Hepatocyte (in vitro differentiated cells): Measurements from ENCODE around the gene SHPK. TPM values are rescaled to one million over a fixed set of nuclear protein-coding genes. Genes with fewer than 3 reads are reported as not detected.

Experiments
- DNase-seq: peaks from one replicate; pipeline ENCODE4 v3.0.0-alpha.2; 2016; ENCODE audit warnings: low spot score
- H2AFZ ChIP-seq: fragments of 200-600 bp; sonication (generic); 2 replicates; pipeline ENCODE4 v1.6.0; 2016; ENCODE audit warnings: antibody characterized with exemption, mild to moderate bottlenecking
- H3K27ac ChIP-seq: fragments of 200-600 bp; sonication (generic); 2 replicates; pipeline ENCODE4 v1.5.1; 2016; ENCODE audit warnings: mild to moderate bottlenecking
- H3K27me3 ChIP-seq: fragments of 200-600 bp; sonication (generic); 2 replicates; pipeline ENCODE4 v1.6.1; 2016
- H3K36me3 ChIP-seq: fragments of 200-600 bp; sonication (generic); replicated peaks from 2 replicates; pipeline ENCODE4 v1.5.1; 2016; ENCODE audit warnings: low read depth; ENCODE audit not compliant: insufficient read depth
- H3K4me1 ChIP-seq: fragments of 200-600 bp; sonication (generic); 2 replicates; pipeline ENCODE4 v1.5.1; 2016; ENCODE audit warnings: mild to moderate bottlenecking, moderate library complexity; ENCODE audit not compliant: insufficient read depth
- H3K4me2 ChIP-seq: fragments of 200-600 bp; sonication (generic); 2 replicates; pipeline ENCODE4 v1.6.0; 2016
- H3K4me3 ChIP-seq: fragments of 200-600 bp; sonication (generic); 2 replicates; pipeline ENCODE4 v1.5.1; 2016; ENCODE audit warnings: mild to moderate bottlenecking
- H3K79me2 ChIP-seq: fragments of 200-600 bp; sonication (generic); 2 replicates; pipeline ENCODE4 v1.6.0; 2017; ENCODE audit warnings: mild to moderate bottlenecking
- H3K9me2 ChIP-seq: fragments of 200-600 bp; sonication (generic); replicated peaks from 2 replicates; pipeline ENCODE4 v1.6.0; 2017; ENCODE audit warnings: mild to moderate bottlenecking; ENCODE audit not compliant: insufficient read depth
- H3K9me3 ChIP-seq: fragments of 200-600 bp; sonication (generic); 2 replicates; pipeline ENCODE4 v1.5.1; 2016; ENCODE audit warnings: low read depth, mild to moderate bottlenecking
- H4K20me1 ChIP-seq: fragments of 200-600 bp; sonication (generic); 2 replicates; pipeline ENCODE4 v1.6.0; 2016; ENCODE audit warnings: mild to moderate bottlenecking; ENCODE audit not compliant: insufficient read depth, poor library complexity, severe bottlenecking
- CTCF ChIP-seq: fragments of 200-600 bp; sonication (generic); IDR thresholded peaks from 2 replicates; pipeline ENCODE4 v1.5.1; 2016; ENCODE audit warnings: antibody characterized with exemption, mild to moderate bottlenecking; ENCODE audit not compliant: poor library complexity
- EZH2 ChIP-seq: fragments of 200-600 bp; sonication (generic); IDR thresholded peaks from 2 replicates; pipeline ENCODE4 v1.6.1; 2016; ENCODE audit warnings: antibody characterized with exemption, mild to moderate bottlenecking, borderline replicate concordance
- EZH2phosphoT487 ChIP-seq: fragments of 200-600 bp; sonication (generic); IDR thresholded peaks from one replicate; pipeline ENCODE4 v1.6.1; 2018; ENCODE audit warnings: antibody characterized with exemption, mild to moderate bottlenecking, low read depth, moderate library complexity; ENCODE audit not compliant: unreplicated experiment, severe bottlenecking
- WGBS: methylation state at CpG from one replicate; pipeline ENCODE4 v1.1.6; 2016; ENCODE audit warnings: low lambda C conversion rate; ENCODE audit errors: missing lambda C conversion rate; 5-methylcytosine and 5-hydroxymethylcytosine counted together
- polyA plus RNA-seq: library from polyadenylated mRNA; unstranded; fragments of >200 nt; fragmentation: Nextera tagmentation; extraction: Ambion mirVana; gene quantifications from 2 replicates; pipeline ENCODE4 v1.2.1, GENCODE V29; 2016
- total RNA-seq: library from RNA; depleted of rRNA; stranded (reverse); fragments of >200 nt; gene quantifications from 2 replicates; pipeline ENCODE4 v1.2.3, GENCODE V29; 2014

SHPK gene
- total and polyA plus RNA-seq, 2 experiments from 2014 or later: 9.1 to 14.1 TPM

GRCh38 chr17:3598078-3598477 lies 38.0 kb downstream of the SHPK start:
- Histone ChIP-seq H3K9me2 (no peaks in the 10 kb centered on the region), H3K36me3 (no peaks in the 10 kb centered on the region), H3K4me3 (no peak overlapping the region), H3K4me1 (no peaks in the 10 kb centered on the region), H3K79me2 (no peaks in the 10 kb centered on the region), H3K27ac (no peak overlapping the region), H2AFZ (no peak overlapping the region), H3K9me3 (no peaks in the 10 kb centered on the region), H4K20me1 (no peaks in the 10 kb centered on the region), H3K4me2 (no peak overlapping the region), H3K27me3 (no peaks in the 10 kb centered on the region)
- no peak for DNase-seq
- TF ChIP-seq EZH2phosphoT487 (no peak), EZH2 (no peak), CTCF (no peak)
- WGBS: 92% methylated on average over 13 of the region's 13 CpGs

GRCh38 chr17:3596804-3597464 lies 39.1 kb downstream of the SHPK start:
- Histone ChIP-seq H2AFZ (no peak overlapping the region), H3K27me3 (no peaks in the 10 kb centered on the region), H3K79me2 (no peaks in the 10 kb centered on the region), H3K27ac (no peak overlapping the region), H3K4me3 (no peak overlapping the region), H3K9me2 (no peaks in the 10 kb centered on the region), H3K36me3 (no peaks in the 10 kb centered on the region), H4K20me1 (no peaks in the 10 kb centered on the region), H3K4me2 (no peak overlapping the region), H3K9me3 (no peaks in the 10 kb centered on the region), H3K4me1 (no peaks in the 10 kb centered on the region)
- DNase-seq: no peak
- no peak for TF ChIP-seq EZH2phosphoT487
- no peak for TF ChIP-seq EZH2
- no peak for TF ChIP-seq CTCF
- WGBS: 96% methylated on average over 27 of the region's 27 CpGs

- no peaks in the 10 kb centered on the region for H3K36me3 ChIP-seq
- H3K79me2 ChIP-seq: no peaks in the 10 kb centered on the region
- no peaks in the 10 kb centered on the region for H3K9me2 ChIP-seq
- WGBS: 87% methylated on average over 15 of the region's 15 CpGs
- H3K9me3 ChIP-seq: no peaks in the 10 kb centered on the region
- no peak for DNase-seq
- no peak overlapping the region for H2AFZ ChIP-seq
- no peak overlapping the region for H3K4me3 ChIP-seq
- TF ChIP-seq CTCF (no peak), EZH2 (no peak)
- H4K20me1 ChIP-seq: no peaks in the 10 kb centered on the region
- H3K4me2 ChIP-seq: no peak overlapping the region
- no peaks in the 10 kb centered on the region for H3K27me3 ChIP-seq
- H3K27ac ChIP-seq: no peak overlapping the region
- H3K4me1 ChIP-seq: no peaks in the 10 kb centered on the region
These were observed 41.1 kb downstream of the SHPK start for GRCh38 chr17:3594976-3595375.
